AG04450 (cell line): ENCODE measurements around the gene TPO. TPM values are rescaled to one million over a fixed set of nuclear protein-coding genes. Genes with fewer than 3 reads are reported as not detected.

Source experiments
- CTCF ChIA-PET: fragments of 300-600, 350-600 bp; formaldehyde crosslinking; extraction: SDS; loops from one replicate; lab custom pipeline; 2022; ENCODE audit warnings: antibody characterized with exemption, inconsistent platforms; lab: Charles Lee
- POLR2A ChIA-PET: fragments of 350-600 bp; formaldehyde crosslinking; extraction: SDS; loops from one replicate; lab custom pipeline; 2021; ENCODE audit warnings: antibody characterized with exemption, inconsistent platforms; lab: Yijun Ruan, JAX
- DNase-seq: peaks from one replicate; pipeline ENCODE4 v3.0.0-alpha.2; 2011; ENCODE audit warnings: low read depth, low spot score
- H3K27ac ChIP-seq: one replicate; pipeline ENCODE4 v1.5.1; 2012; ENCODE audit warnings: low read depth, low read length, control low read depth
- H3K27me3 ChIP-seq: one replicate; pipeline ENCODE4 v1.6.0; 2012; ENCODE audit warnings: low read length; ENCODE audit not compliant: control insufficient read depth, insufficient read depth
- H3K4me3 ChIP-seq: 2 replicates; pipeline ENCODE4 v1.5.1; 2011; ENCODE audit warnings: mild to moderate bottlenecking, low read depth, low read length, control low read depth
- H3K9me3 ChIP-seq: 2 replicates; pipeline ENCODE4 v1.5.1; 2012; ENCODE audit warnings: low read length; ENCODE audit not compliant: control insufficient read depth, insufficient read depth
- polyA plus RNA-seq: library from polyadenylated mRNA; depleted of rRNA; stranded (reverse); fragments of >200 nt; gene quantifications from 2 replicates; pipeline ENCODE4 v1.2.3, GENCODE V29; 2011
- TF ChIP-seq, protein P1 (sequence below): IDR thresholded peaks from 2 replicates; pipeline ENCODE4 v1.5.1; 2011; ENCODE audit warnings: low read depth, low read length, control low read depth, inconsistent platforms

TPO gene
- polyA plus RNA-seq, 1 experiment, result not detected

GRCh38 chr2:1493431-1494126, 80.3 kb downstream of the TPO start:
- ChIA-PET POLR2A (no interaction called here), CTCF (interaction anchor here (1.2 kb wide), 1 partner anchor 57 kb away, joined by 4 read pairs; no protein-coding TSS in a partner anchor)
- Histone ChIP-seq H3K27me3 (no peaks in the 10 kb centered on the region), H3K4me3 (no peak overlapping the region), H3K9me3 (no peaks in the 10 kb centered on the region; the same call in 1 of the 2 replicates), H3K27ac (no peak overlapping the region)
- DNase-seq, result no peak
- TF ChIP-seq, protein P1, sequence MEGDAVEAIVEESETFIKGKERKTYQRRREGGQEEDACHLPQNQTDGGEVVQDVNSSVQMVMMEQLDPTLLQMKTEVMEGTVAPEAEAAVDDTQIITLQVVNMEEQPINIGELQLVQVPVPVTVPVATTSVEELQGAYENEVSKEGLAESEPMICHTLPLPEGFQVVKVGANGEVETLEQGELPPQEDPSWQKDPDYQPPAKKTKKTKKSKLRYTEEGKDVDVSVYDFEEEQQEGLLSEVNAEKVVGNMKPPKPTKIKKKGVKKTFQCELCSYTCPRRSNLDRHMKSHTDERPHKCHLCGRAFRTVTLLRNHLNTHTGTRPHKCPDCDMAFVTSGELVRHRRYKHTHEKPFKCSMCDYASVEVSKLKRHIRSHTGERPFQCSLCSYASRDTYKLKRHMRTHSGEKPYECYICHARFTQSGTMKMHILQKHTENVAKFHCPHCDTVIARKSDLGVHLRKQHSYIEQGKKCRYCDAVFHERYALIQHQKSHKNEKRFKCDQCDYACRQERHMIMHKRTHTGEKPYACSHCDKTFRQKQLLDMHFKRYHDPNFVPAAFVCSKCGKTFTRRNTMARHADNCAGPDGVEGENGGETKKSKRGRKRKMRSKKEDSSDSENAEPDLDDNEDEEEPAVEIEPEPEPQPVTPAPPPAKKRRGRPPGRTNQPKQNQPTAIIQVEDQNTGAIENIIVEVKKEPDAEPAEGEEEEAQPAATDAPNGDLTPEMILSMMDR, result no peak

GRCh38 chr2:1494257-1494656, 81.0 kb downstream of the TPO start:
- ChIA-PET CTCF (no interaction called here), POLR2A (no interaction called here)
- H3K27me3 ChIP-seq, result no peaks in the 10 kb centered on the region
- TF ChIP-seq, protein P1, result no peak
- H3K9me3 ChIP-seq, result no peaks in the 10 kb centered on the region; the same call in 1 of the 2 replicates
- DNase-seq, result no peak
- H3K27ac ChIP-seq, result no peak overlapping the region
- no peak overlapping the region for H3K4me3 ChIP-seq

- DNase-seq, result no peak
- no peaks in the 10 kb centered on the region; the same call in 1 of the 2 replicates for H3K9me3 ChIP-seq
- TF ChIP-seq, protein P1, result no peak
- ChIA-PET CTCF (interaction anchor here (0.6 kb wide), 1 partner anchor 1565 kb away, joined by 5 read pairs; no protein-coding TSS in a partner anchor), POLR2A (no interaction called here)
- H3K4me3 ChIP-seq, result no peak overlapping the region
- H3K27ac ChIP-seq, result no peak overlapping the region
- H3K27me3 ChIP-seq, result no peaks in the 10 kb centered on the region
Observed at GRCh38 chr2:1494906-1495305, 81.6 kb downstream of the TPO start.

GRCh38 chr2:1495676-1496358, 82.6 kb downstream of the TPO start:
- Histone ChIP-seq H3K9me3 (no peaks in the 10 kb centered on the region; the same call in 1 of the 2 replicates), H3K27ac (no peak overlapping the region), H3K4me3 (no peak overlapping the region), H3K27me3 (no peaks in the 10 kb centered on the region)
- CTCF ChIA-PET, result interaction anchor here (0.6 kb wide), 1 partner anchor 20 kb away, joined by 3 read pairs; no protein-coding TSS in a partner anchor
- DNase-seq, result no peak
- TF ChIP-seq, protein P1, result no peak
- POLR2A ChIA-PET, result no interaction called here
